ENCODE data around the gene TOM1L2. TPM values are rescaled to one million over a fixed set of nuclear protein-coding genes. Genes with fewer than 3 reads are reported as not detected.
A peak's percentile ranks its signal among the peaks of the same experiment; 100 is the strongest.

Gene TOM1L2
- total and polyA plus RNA-seq, 2 of the 4 experiments (the other 2 are of a cell fraction), result 34.4 to 51.7 TPM

DNA sequence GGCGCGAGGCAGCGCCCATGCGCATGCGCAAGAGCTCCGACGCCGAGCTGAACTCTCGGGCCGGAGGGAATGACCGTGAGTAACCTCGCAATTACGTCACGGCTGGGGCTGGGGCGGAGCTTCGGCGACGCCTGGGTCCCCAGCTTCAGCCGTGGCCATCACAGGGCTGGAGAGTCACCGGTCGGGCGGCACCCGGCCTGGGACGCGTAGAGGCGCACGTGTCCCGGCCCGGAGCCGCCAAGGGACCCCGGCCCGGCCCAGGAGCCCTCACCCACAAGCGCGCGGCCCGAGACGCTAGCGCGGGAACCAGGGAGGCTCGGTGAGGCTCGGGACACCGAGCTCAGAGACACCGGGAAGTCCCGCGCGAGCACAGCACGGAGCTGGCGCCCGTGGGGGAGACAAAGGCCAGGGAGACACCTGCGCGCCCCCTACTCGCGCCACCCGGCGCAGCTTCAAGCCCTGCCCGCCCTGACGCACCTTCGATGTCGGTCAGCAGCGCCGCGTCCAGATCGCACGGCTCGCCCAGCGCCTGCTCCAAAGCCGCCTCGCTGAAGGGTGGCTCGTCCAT lies 135.9 kb downstream of the TOM1L2 start:
- Histone ChIP-seq H3K4me1 (ENCODE audit: control insufficient read depth, insufficient read depth, low read length) (peaks cover 50% of the 10 kb centered on the region), H3K4ac (ENCODE audit: low read depth, low read length) (peak overlapping the region; percentile 93), H4K8ac (ENCODE audit: low read depth in 2 of 2, low read length in 2 of 2) (peak overlapping the region; percentile 52 to 89; a peak in 3 of 4 replicates), H3K14ac (replicated peaks; ENCODE audit: low read depth, low read length) (peak overlapping the region; percentile 86), H3K4me2 (ENCODE audit: low read depth, low read length) (peak overlapping the region; percentile 70), H2BK20ac (ENCODE audit: low read depth, low read length) (no peak overlapping the region), H2BK15ac (ENCODE audit: low read depth, low read length) (no peak overlapping the region), H4K91ac (ENCODE audit: insufficient read depth, low read depth, low read length) (peak overlapping the region; percentile 81), H3K23ac (ENCODE audit: low read depth, low read length) (peak overlapping the region; percentile 94), H3K18ac (ENCODE audit: low read depth, low read length) (peak overlapping the region; percentile 69; the same call in 1 of the 2 replicates), H2AFZ (replicated peaks; ENCODE audit: low read length, poor library complexity) (peak overlapping the region; percentile 87), H3K27ac (ENCODE audit: insufficient read depth, low read length) (peak overlapping the region; percentile 94), H2AK9ac (replicated peaks; ENCODE audit: low read depth, low read length, poor library complexity) (peak overlapping the region; percentile 98), H3K27me3 (ENCODE audit: control insufficient read depth, insufficient read depth, low read length) (no peaks in the 10 kb centered on the region), H2BK120ac (ENCODE audit: low read depth, low read length) (peak overlapping the region; percentile 38; the same call in 1 of the 2 replicates), H2AK5ac (ENCODE audit: low read depth, low read length) (peak overlapping the region; percentile 76; the same call in 1 of the 2 replicates), H4K5ac (ENCODE audit: low read depth, low read length) (peak overlapping the region; percentile 65), H3K9me3 (ENCODE audit: control insufficient read depth, insufficient read depth, low read length) (no peaks in the 10 kb centered on the region), H3K4me3 (ENCODE audit: insufficient read depth, low read depth, low read length) (peak overlapping the region; percentile 89), H2BK5ac (ENCODE audit: low read depth, low read length, poor library complexity, severe bottlenecking) (peak overlapping the region; percentile 89), H3K9ac (ENCODE audit: low read depth, low read length) (peak overlapping the region; percentile 92), H3K56ac (ENCODE audit: extremely low read depth, insufficient read depth, low read length) (peak overlapping the region; percentile 51; the same call in 1 of the 2 replicates), H4K20me1 (ENCODE audit: insufficient read depth, low read length) (peaks cover 35% of the 10 kb centered on the region), H3K36me3 (ENCODE audit: control insufficient read depth, insufficient read depth, low read length) (peaks cover 9% of the 10 kb centered on the region; the same call in 1 of the 2 replicates), H3K79me1 (ENCODE audit: low read depth in 1 of 2, low read length in 2 of 2) (peaks cover 20 to 68% of the 10 kb centered on the region in 2 experiments), H3K9me1 (ENCODE audit: insufficient read depth, low read length) (peaks cover 33% of the 10 kb centered on the region)
- CTCF ChIA-PET, result interaction anchor here (0.5 to 0.6 kb wide), 3 partner anchors 84 to 156 kb away, joined by 3 read pairs; no protein-coding TSS in a partner anchor
- POLR2A ChIA-PET (ENCODE audit: unreplicated experiment), result interaction anchor here (0.9 kb wide), 1 partner anchor 10 kb away, joined by 3 read pairs; no protein-coding TSS in a partner anchor
- ATAC-seq (ENCODE audit: low read depth) (peak; percentile 67), DNase-seq (peak; percentile 92)
- in situ Hi-C loops (cut with MboI; ENCODE audit: low sequenced_read_pairs), result no loop called here
- dilution Hi-C loops (cut with HindIII; ENCODE audit: low sequenced_read_pairs, unreplicated experiment), result no loop called here
- TF ChIP-seq POLR2A (IDR thresholded peaks at IDR 0.05; ENCODE audit: low read depth, low read length) (peak; percentile 97), BHLHE40 (IDR thresholded peaks at IDR 0.05; ENCODE audit: low read depth, low read length) (peak; percentile 69), RFX5 (IDR thresholded peaks at IDR 0.05; ENCODE audit: low read depth, low read length) (no peak), MAFK (IDR thresholded peaks at IDR 0.05; ENCODE audit: low read depth, low read length) (no peak), RAD21 (IDR thresholded peaks at IDR 0.05; ENCODE audit: low read length) (no peak), FOS (IDR thresholded peaks at IDR 0.05; ENCODE audit: low read depth, low read length) (no peak; the same call in 1 of the 2 replicates), CHD1 (IDR thresholded peaks at IDR 0.05; ENCODE audit: low read depth, low read length) (peak; percentile 15; the same call in 1 of the 2 replicates), RCOR1 (IDR thresholded peaks at IDR 0.05; ENCODE audit: insufficient replicate concordance, low read length) (no peak), CEBPB (IDR thresholded peaks at IDR 0.05; ENCODE audit: low read depth, low read length) (peak; percentile 83), MXI1 (IDR thresholded peaks at IDR 0.05; ENCODE audit: borderline replicate concordance, low read depth, low read length) (no peak; the same call in 1 of the 2 replicates)
- TF ChIP-seq, protein P1, sequence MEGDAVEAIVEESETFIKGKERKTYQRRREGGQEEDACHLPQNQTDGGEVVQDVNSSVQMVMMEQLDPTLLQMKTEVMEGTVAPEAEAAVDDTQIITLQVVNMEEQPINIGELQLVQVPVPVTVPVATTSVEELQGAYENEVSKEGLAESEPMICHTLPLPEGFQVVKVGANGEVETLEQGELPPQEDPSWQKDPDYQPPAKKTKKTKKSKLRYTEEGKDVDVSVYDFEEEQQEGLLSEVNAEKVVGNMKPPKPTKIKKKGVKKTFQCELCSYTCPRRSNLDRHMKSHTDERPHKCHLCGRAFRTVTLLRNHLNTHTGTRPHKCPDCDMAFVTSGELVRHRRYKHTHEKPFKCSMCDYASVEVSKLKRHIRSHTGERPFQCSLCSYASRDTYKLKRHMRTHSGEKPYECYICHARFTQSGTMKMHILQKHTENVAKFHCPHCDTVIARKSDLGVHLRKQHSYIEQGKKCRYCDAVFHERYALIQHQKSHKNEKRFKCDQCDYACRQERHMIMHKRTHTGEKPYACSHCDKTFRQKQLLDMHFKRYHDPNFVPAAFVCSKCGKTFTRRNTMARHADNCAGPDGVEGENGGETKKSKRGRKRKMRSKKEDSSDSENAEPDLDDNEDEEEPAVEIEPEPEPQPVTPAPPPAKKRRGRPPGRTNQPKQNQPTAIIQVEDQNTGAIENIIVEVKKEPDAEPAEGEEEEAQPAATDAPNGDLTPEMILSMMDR (conservative IDR thresholded peaks at IDR 0.05; ENCODE audit: low read depth, low read length), result no peak
- TF ChIP-seq, protein P2, sequence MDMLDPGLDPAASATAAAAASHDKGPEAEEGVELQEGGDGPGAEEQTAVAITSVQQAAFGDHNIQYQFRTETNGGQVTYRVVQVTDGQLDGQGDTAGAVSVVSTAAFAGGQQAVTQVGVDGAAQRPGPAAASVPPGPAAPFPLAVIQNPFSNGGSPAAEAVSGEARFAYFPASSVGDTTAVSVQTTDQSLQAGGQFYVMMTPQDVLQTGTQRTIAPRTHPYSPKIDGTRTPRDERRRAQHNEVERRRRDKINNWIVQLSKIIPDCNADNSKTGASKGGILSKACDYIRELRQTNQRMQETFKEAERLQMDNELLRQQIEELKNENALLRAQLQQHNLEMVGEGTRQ (IDR thresholded peaks at IDR 0.05; ENCODE audit: low read depth, low read length), result peak; percentile 29; the same call in 1 of the 2 replicates
- intact Hi-C loops (cut with micrococcal nuclease), result no loop called here
- WGBS, 2 experiments (ENCODE audit: extremely low coverage in 2 of 2, insufficient read length in 1 of 2), result 0% methylated on average over 64 of the region's 69 CpGs; no CpG with 5 or more reads in 1 of the 2 experiments
- no TSS peak for BruUV-seq (replicated peaks)

Measured in IMR-90 (cell line).